Panc1 (cell line): ENCODE measurements around the gene PPP4R1.

Source experiments
- CTCF ChIP-seq: fragments of 450-650 bp; IDR thresholded peaks from 2 replicates; pipeline ENCODE4 v1.5.1; 2017; ENCODE audit warnings: mild to moderate bottlenecking
- POLR2AphosphoS5 ChIP-seq: IDR thresholded peaks from 2 replicates; pipeline ENCODE4 v1.6.1; 2012; ENCODE audit warnings: mild to moderate bottlenecking, low read depth, low read length, moderate library complexity
- REST ChIP-seq, 2 experiments: IDR thresholded peaks; 2 replicates each; pipeline ENCODE4 v1.6.1; 2011 to 2012; ENCODE audit warnings: low read depth in 2 of 2, control low read depth in 1 of 2, low read length in 1 of 2, mild to moderate bottlenecking in 1 of 2, moderate library complexity in 1 of 2; ENCODE audit not compliant: insufficient read depth in 1 of 2
- SIN3A ChIP-seq: IDR thresholded peaks from 2 replicates; pipeline ENCODE4 v1.6.1; 2012; ENCODE audit warnings: low read depth, mild to moderate bottlenecking, low read length, moderate library complexity, borderline replicate concordance; ENCODE audit not compliant: insufficient read depth

- TF ChIP-seq REST (IDR thresholded peaks at IDR 0.05; ENCODE audit: insufficient read depth in 1 of 2, low read depth in 2 of 2, low read length in 1 of 2) (no peak), CTCF (peak; percentile 87), POLR2AphosphoS5 (peak; percentile 28; the same call in 1 of the 2 replicates), SIN3A (no peak)
Observed at GRCh38 chr18:9575558-9575957, 38.8 kb downstream of the PPP4R1 start.
